GM21737 (cell line): ENCODE data around the gene RAB6C.
"Not testable (repeated sequence)": the region's sequence is repeated elsewhere in the genome, so short reads cannot be mapped to it uniquely, and the experiment has no call there.

Experiments used
- ATAC-seq: cut with Tn5 transposase; IDR thresholded peaks from one replicate; pipeline ENCODE4 v1.9.1; 2021; ENCODE audit warnings: mild to moderate bottlenecking, moderate library complexity; ENCODE audit not compliant: unreplicated experiment

Gene RAB6C

GRCh38 chr2:129979629-129980155, at the start of gene RAB6C:
Gene RAB6C (plus strand): TSS chr2:129979666. CDS start chr2:129980116, 450 bp downstream.
- not testable (repeated sequence) for ATAC-seq

- no peak for ATAC-seq
Measured at GRCh38 chr2:129930451-129930850, 49.0 kb upstream of the RAB6C start.

- ATAC-seq, result not testable (repeated sequence)
Measured at GRCh38 chr2:129933387-129933786, 46.1 kb upstream of the RAB6C start.

- no peak for ATAC-seq
Measured at GRCh38 chr2:129934044-129934822, 45.2 kb upstream of the RAB6C start.

- no peak for ATAC-seq
Measured at GRCh38 chr2:129935118-129935517, 44.3 kb upstream of the RAB6C start.

GRCh38 chr2:129936334-129936934, 43.0 kb upstream of the RAB6C start:
- no peak for ATAC-seq

- ATAC-seq, result not testable (repeated sequence)
Measured at GRCh38 chr2:129938850-129939471, 40.5 kb upstream of the RAB6C start.

GRCh38 chr2:129943456-129943855, 36.0 kb upstream of the RAB6C start:
- ATAC-seq, result not testable (repeated sequence)

GRCh38 chr2:129945557-129945956, 33.9 kb upstream of the RAB6C start:
- no peak for ATAC-seq

GRCh38 chr2:129947712-129948111, 31.8 kb upstream of the RAB6C start:
- ATAC-seq, result not testable (repeated sequence)

- not testable (repeated sequence) for ATAC-seq
Measured at GRCh38 chr2:129956171-129956570, 23.3 kb upstream of the RAB6C start.

- no peak for ATAC-seq
Measured at GRCh38 chr2:129957891-129958290, 21.6 kb upstream of the RAB6C start.

- not testable (repeated sequence) for ATAC-seq
Measured at GRCh38 chr2:129958736-129959135, 20.7 kb upstream of the RAB6C start.

- ATAC-seq, result not testable (repeated sequence)
Measured at GRCh38 chr2:129968605-129969004, 10.9 kb upstream of the RAB6C start.

GRCh38 chr2:129975016-129975774, 4.3 kb upstream of the RAB6C start:
- ATAC-seq, result no peak

- ATAC-seq, result not testable (repeated sequence)
Measured at GRCh38 chr2:129976969-129977368, 2.5 kb upstream of the RAB6C start.

GRCh38 chr2:129977986-129978385, 1.5 kb upstream of the RAB6C start:
- no peak for ATAC-seq

- not testable (repeated sequence) for ATAC-seq
Measured at GRCh38 chr2:129980246-129980645, 780 bp downstream of the RAB6C start.

GRCh38 chr2:129981689-129982088, 2.2 kb downstream of the RAB6C start:
- ATAC-seq, result not testable (repeated sequence)

- no peak for ATAC-seq
Measured at GRCh38 chr2:129984426-129984825, 5.0 kb downstream of the RAB6C start.
